Activated T-cell treated with anti-CD3 and anti-CD28 coated beads for 1 hour (primary cell): ENCODE measurements around the gene RNF214.

Experiments used
- DNase-seq: peaks from one replicate; pipeline ENCODE4 v3.0.0-alpha.2; 2020; ENCODE audit warnings: low read depth

The RNF214 gene

DNA sequence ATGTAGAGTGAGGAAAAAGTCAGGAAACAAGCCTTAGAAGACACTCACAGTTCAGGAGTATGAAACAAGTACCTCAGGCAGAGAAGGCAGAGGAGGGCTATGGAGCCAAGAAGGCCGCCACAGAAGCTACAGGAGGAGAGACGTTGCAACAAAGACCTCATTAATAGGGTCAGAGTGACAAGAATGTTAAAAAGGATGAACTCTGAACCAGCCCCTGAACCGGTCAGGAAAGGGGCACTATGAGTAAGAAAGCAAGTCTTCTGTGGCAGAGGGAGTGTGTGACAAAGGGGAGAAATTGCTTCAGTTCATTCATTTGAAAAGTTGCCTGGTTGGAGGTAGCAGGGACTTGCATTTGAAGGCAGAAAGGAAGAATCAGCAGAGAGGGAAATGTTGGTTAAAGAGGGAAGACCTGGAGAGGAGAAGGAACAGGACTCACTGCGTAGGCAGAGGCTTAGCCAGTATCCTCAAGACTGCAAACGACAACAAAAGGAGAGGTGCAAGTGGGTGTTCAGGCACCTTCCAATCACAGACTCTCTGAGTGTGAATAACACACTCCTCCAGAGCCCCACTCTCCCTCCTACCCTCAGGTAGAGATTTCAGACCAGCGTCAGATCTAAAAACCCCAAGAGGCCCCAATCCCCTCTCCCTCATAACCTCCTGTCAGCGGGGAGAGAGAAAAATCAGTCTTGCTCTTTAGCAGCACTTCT, 17.9 kb upstream of the RNF214 start:
- DNase-seq: no peak

GRCh38 chr11:117217141-117218084, 15.1 kb upstream of the RNF214 start:
- DNase-seq: no peak

- DNase-seq: no peak
Measured at GRCh38 chr11:117218133-117218915, 14.1 kb upstream of the RNF214 start.

DNA sequence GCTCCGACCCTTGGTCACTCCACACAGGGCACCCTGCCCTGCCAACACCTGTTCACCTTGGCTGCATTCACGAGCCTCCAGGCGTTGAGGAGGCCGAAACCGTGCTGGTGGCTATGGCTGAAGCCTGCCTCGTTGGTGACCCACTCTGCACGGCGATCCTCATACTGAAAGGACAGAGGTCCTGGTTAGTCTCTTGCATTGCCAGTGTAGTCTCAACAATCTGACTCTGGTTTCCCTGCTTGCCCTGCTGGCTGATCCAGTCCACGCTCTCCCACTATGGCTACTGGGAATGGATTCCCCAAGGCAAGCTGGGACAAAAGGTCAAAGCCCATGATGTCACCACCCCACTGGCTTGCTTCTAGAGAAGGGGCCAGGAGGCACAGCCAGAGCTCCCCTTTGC, 13.5 kb upstream of the RNF214 start:
- no peak for DNase-seq

- no peak for DNase-seq
Measured at GRCh38 chr11:117219455-117219854, 13.0 kb upstream of the RNF214 start.

- DNase-seq: no peak
Measured at GRCh38 chr11:117219995-117220394, 12.5 kb upstream of the RNF214 start.

DNA sequence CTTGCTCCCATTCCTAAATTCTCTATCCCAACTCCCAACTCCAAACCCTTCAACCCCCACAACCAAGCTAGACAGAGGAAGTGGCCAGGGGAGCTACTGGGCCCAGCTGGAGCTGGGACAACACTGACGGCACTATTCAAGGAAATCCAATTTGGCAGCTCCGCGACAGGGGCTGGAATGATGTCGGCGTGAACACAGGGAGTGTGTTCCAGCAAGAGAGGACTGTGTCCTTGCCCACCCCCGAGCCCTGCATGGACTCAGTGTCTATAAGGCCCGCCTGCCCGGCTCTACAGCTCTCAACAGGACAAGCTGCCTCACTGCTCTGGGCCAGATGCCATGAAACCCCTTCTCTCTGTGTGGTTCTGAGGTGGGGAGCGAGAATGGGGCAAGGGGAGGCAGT, 11.9 kb upstream of the RNF214 start:
- DNase-seq: no peak

DNA sequence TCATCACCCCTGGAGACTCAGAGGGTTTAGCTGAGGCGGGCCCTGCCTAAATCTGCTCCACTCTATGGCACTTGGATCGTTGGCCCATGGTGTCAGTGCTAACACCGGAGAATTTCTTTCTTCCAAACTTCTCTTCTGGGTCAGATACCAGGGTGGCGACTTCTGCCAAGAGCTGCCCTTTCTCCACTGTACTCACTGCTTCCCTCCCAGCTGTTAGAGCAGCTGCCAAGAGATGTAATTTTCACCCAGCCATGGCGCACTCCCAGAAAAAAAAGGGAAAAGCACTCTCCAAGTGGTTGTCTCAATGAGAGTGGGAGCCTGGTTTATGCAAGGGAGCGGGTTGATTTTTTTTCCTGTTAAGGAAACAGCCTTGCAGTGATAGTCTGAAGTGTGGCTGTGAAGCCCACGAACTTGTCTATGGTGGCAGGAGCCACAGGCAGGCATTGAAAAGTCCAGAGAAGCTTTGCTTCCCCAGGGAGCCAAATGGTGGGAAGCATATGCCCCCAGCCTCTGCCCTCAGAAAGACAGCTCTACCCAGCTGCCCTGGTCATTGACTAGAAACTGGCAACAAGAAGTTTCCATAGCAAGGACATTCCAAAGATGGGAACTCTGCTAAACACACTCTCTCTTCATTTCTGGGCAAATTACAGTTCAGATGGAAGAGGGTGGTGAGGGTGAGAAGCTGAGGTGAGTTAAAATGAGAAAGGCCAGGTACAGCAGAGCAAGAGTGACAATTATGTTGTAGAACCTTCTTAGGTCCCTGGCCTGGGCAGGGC, 11.3 kb upstream of the RNF214 start:
- DNase-seq: no peak

DNA sequence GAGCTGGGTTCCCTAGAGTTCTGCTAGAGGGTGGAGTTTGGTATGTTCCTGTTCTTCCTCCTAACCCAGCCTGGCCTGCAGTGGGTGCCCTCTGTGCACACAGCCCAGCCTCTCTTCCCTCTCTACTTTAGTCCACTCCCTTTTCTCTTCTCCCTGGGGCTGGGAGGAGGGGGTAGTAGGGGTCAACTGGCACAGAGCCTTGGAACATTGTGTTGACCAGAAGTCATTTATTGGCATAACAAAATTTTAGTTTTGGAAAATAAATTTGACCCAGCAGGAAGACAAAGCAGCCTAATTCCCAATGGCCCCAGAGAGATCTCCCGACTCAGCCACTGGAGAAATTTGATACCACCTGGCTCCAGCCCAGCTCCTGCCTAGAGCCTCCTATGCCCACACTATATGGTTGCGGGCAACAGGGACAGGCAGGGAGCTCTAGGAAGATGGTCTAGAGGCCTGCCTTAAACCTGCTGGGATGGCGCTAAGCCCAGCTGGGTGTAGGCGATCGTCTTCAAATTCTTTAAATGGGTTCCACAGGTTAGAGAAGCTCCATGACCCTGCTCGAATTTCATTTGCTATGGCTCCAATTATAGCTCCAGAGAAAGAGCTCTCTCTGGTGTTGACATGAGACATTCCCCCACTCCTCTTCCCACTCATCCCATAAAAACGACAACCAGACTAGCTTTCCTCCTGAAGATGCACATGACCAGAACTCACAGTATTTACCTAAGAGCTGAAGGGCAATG, 10.5 kb upstream of the RNF214 start:
- no peak for DNase-seq

DNA sequence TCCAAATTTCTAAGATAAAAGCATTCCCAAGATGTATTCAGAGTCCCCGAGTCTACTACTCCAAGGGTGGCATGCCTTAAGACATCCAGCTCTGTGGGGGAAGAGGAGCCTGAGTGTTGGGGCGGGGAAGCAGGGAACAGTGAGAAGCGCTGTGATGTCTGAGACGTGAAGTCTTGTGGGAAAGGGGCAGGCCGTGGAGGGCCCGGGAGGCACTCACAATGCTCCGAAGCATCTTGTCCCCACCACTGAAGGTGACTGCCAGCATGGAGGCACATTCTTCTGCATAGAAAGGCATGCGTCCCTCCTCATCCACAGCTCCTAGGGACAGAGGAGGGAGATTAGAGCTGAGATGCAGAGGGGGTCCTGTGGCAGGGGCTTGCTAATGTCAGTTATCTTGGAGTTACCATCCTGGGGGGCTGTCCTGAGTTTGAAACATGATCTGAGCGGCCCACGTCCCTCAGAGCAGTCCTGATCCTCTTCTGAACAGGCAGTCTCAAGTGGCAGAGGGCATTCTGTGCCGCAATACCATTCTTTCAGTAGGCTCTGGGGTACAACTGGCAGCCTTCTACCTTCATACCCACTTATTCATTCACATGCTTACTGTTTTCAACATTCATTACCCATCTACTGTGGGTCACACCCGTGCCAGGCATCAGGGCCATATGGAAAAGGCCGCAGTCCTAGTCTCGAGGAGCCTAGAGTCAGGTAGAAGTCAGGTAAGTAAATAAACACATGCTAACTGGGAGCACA, 9.3 kb upstream of the RNF214 start:
- DNase-seq: no peak

GRCh38 chr11:117223741-117224689, 8.5 kb upstream of the RNF214 start:
- DNase-seq: no peak

GRCh38 chr11:117225553-117226170, 6.8 kb upstream of the RNF214 start:
- DNase-seq: no peak

GRCh38 chr11:117226388-117227385, 5.8 kb upstream of the RNF214 start:
- DNase-seq: no peak

- no peak for DNase-seq
Measured at GRCh38 chr11:117228091-117228490, 4.4 kb upstream of the RNF214 start.

DNA sequence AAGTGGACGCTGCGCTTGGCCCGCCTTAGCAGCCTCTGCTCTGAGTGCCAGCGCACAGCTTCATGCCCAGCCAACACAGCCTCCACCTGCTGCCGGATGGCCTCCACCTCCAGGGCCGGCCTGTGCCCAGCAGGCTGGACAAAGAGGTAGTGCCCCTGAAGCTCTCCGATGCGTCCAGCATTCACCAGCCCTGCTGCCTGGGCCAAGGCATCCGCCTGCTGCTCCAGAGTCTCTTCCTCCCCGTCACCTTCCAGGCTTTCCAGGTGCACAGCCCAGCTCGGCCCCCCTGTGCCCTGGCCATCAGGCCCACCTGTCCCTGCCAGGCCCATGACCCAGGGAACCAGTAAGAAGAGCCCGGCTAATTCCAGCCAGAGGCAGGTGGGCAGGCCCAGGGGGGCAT, 3.1 kb upstream of the RNF214 start:
- DNase-seq: no peak

DNA sequence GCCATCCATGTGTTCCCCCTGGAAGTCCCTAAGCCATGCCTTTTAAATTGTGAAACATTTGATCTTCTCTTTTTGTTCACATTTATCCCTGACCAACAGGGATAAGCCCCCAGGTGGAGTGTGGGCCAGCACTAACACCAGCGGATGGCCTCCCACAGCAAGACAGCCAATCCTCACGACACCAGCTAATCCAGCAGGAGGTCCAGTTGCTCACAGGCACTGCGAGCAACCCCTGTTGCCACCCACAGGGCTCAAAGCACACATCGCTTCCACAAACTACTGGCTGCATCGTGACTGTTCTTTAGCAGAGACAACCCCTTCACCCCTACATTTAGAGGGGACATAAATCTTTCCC, 2.6 kb upstream of the RNF214 start:
- DNase-seq: no peak

GRCh38 chr11:117230286-117230961, 2.0 kb upstream of the RNF214 start:
- no peak for DNase-seq
